GM20431 (cell line): Measurements from ENCODE around the gene GTF3C2.
"Not testable (repeated sequence)": the region's sequence is repeated elsewhere in the genome, so short reads cannot be mapped to it uniquely, and the experiment has no call there.

ENCODE experiments used
- in situ Hi-C: fragments of 300-500 bp; cut with MseI, MboI; formaldehyde crosslinking; loops from one replicate; pipeline ENCODE4 v1.15.0; 2020; ENCODE audit warnings: low sequenced_read_pairs; ENCODE audit not compliant: unreplicated experiment

GTF3C2 gene

DNA sequence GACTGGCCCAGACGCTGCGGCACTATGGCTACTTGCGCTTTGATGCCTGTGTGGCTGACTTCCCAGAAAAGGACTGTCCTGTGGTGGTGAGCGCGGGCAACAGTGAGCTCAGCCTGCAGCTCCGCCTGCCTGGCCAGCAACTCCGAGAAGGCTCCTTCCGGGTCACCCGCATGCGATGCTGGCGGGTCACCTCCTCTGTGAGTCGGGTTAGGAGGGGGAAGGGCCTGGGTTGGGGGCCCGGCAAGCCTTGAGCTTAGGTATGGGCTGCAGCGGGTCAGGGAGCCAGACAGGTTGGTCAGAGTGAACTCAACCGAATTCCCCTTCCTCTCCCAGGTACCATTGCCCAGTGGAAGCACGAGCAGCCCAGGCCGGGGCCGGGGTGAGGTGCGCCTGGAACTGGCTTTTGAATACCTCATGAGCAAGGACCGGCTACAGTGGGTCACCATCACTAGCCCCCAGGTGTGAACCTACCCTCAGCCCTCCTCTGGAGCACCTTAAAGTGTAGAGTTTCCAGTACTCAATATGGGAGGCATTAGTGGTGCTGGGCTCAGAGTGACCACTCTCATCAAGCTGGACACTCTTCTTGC, 19.0 kb upstream of the GTF3C2 start:
- in situ Hi-C loops, result no loop called here

GRCh38 chr2:27373567-27373966, 17.0 kb upstream of the GTF3C2 start:
- in situ Hi-C loops, result no loop called here

GRCh38 chr2:27372937-27373336, 16.4 kb upstream of the GTF3C2 start:
- in situ Hi-C loops, result no loop called here

- in situ Hi-C loops, result no loop called here
These were observed 14.5 kb upstream of the GTF3C2 start for GRCh38 chr2:27370816-27371620.

DNA sequence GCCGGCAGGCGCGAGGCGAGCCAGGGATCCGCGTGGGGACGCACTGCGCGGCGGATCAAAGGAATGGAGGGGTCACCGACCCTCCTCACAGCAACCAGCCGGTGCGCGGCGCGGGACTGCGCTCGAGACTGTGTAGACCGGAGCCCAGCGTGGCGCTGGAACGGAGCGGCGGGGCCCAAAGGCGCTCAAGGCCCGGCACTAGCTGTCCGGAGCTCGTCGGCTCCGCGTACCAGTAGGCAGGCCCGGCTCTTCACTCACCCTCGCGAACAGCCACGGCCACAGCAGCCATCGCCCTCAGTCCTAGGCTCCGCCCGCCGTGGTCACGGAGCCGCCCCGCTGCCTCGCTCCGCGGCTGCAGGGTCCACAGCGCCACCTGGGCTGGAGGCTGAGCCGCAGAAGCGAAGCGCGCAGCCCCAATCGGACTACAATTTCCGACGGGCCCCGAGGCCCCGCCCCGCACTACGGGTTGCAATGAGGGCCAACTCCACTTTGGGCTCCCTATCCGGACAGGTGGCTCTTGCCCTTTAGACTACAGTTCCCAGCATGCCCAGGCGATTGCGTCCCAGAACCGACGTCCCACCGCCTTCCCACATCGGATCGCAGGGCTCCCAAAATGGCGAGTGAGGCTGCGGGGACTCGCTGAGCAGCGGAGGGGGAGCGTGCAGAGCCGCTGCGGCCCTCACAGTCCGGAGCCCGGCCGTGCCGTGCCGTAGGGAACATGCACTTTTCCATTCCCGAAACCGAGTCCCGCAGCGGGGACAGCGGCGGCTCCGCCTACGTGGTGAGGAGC, 13.7 kb upstream of the GTF3C2 start, which contains the start of the genes EIF2B4 and SNX17:
Gene EIF2B4, minus strand, starts transcription at position 313 of the 790 bp plus-strand sequence. Its CDS starts 24 bp downstream, at position 289.
Gene SNX17, plus strand, starts transcription at position 591 of the 790 bp plus-strand sequence. Its CDS starts 128 bp downstream, at position 719.
- in situ Hi-C loops, result no loop called here

DNA sequence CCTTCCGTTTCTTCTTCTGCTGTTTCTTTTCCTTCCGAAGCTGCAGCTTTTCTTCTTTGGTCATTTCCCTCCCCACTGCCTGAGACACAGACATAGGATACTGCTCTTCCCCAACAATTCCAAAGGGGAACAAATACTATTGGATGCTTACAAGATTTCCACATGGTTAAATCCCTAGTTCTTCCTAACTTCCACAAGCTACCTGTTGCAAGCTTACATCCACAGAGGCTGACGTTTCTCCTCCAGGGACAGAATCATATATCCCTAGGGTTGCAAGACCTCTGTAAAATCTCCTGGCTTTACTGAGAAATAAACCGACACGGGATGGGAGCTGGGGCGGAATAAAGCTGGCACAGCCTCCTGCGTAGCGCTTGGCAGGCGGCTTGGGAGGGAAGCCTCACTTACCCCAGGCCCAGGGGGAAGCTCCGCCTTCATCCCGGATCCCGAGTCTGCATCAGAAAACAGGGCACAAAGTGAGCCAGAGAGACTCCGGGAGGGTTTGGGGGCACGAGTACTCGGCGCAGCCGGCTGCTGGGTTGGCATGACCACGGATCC, 13.0 kb upstream of the GTF3C2 start:
- in situ Hi-C loops, result no loop called here

DNA sequence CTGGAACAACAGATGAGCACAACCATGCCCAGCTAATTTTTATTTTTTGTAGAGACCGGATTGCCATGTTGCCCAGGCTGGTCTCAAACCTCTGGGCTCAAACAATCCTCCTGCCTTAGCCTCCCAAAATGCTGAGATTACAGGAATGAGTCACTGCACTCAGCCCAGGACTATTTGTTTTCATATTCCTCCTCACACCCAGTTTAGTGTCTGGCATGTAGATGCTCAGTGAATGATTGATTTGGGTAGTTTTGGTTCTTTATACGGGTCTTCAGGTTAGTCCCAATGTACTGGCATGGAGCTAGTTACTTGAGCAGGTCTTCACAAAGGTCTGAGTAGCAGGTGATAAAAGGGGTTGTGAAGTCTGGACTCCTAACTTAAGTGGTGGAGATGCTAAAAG, 7.4 kb upstream of the GTF3C2 start:
- in situ Hi-C loops, result no loop called here

DNA sequence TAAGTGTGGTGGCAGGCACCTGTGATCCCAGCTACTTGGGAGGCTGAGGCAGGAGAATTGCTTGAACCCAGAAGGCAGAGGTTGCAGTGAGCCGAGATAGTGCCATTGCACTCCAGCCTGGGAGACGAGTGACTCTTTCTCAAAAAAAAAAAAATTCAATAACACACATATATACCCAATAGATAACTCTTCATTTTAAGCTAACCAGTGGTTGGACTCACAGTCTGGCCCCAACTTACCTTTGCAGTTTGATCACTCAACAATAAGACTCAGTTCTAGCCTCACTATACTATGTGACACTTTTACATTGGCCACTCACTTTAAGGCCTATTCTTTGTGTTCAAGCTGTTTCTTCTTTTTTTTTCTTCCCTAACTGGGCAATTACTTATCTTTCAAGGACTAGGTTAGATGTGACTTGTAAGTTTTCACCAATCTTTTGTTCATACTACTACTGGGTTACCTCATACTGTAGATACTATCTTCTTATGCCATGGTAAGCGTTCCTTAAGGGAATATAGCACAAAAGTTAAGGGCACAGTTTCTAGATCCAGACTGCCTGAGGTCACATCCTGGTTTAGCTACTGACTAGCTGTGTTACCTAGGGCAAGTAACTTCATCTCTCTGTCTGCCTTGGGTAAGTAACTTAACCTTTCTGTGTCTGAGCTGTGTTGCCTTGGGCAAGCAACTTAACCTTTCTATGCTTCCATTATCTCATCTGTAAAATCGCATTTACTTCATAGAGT, 6.3 kb upstream of the GTF3C2 start:
- in situ Hi-C loops, result no loop called here

- in situ Hi-C loops, result no loop called here
These were observed 545 bp downstream of the GTF3C2 start for GRCh38 chr2:27356056-27356381.

DNA sequence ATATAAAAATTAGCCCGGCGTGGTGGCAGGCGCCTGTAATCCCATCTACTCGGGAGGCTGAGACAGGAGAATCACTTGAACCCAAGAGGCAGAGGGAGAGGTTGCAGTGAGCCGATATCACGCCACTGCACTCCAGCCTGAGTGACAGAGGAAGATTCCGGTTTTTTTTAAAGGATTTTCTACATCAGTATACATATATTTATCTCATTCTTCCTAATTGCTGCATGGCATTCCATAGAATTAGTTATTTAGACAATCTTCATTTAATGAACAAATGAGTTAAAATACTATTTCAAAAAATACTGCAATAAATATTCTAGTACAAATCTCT, 2.0 kb downstream of the GTF3C2 start:
- in situ Hi-C loops, result no loop called here

DNA sequence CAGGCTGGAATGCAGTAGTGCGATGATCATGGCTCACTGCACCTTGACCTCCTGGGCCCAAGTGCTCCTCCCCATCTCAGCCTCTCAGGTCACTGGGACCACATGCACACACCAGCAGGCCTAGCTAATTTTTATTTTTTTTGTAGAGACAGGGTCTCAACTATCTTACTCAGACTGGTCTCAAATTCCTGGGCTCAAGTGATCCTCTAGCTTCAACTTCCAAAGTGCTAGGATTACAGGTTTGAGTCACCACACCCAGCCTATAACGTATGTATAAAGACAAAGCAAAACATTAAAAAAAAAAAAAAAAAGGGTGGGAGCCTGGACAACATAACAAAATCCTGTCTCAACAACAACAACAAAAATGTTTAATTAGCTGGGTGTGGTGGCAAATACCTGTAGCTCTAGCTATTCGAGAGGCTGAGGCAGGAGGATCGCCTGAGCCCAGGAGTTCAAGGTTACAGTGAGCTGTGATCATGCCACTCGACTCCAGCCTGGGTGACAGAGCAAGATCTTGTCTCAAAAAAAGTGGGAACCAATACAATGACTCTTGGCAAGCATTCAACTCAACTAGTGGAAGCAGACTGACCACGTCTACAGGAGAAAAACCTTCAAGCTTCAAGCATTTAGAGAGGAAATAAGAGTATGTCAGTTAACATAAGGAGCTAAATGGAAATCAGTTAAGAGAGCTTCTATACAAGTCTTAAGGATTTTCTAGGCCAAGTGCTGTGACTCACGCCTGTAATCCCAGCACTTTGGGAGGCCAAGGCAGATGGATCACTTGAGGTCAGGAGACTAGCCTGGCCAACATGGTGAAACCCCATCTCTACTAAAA, 2.6 kb downstream of the GTF3C2 start:
- in situ Hi-C loops, result no loop called here

GRCh38 chr2:27353386-27353761, 3.2 kb downstream of the GTF3C2 start:
- in situ Hi-C loops, result not testable (repeated sequence)

- in situ Hi-C loops, result no loop called here
These were observed 4.6 kb downstream of the GTF3C2 start for GRCh38 chr2:27351802-27352598.

- in situ Hi-C loops, result no loop called here
These were observed 6.4 kb downstream of the GTF3C2 start for GRCh38 chr2:27350106-27350693.

DNA sequence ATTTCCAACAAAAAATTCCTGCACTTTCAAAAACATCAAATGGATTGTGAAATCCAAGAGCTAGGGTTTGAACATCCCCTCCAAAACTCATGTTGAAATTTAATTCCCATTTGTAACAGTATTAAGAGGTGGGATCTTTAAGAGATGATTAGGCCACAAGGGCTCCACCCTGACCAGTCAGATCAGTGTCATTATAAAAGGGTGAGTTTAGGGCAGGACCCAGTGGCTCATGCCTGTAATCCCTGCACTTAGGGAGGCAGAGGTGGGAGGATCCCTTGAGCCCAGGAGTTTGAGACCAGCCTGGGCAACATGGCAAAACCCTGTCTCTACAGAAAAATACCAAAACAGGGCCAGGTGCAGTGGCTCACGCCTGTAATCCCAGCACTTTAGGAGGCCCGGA, 8.9 kb downstream of the GTF3C2 start:
- in situ Hi-C loops, result no loop called here

DNA sequence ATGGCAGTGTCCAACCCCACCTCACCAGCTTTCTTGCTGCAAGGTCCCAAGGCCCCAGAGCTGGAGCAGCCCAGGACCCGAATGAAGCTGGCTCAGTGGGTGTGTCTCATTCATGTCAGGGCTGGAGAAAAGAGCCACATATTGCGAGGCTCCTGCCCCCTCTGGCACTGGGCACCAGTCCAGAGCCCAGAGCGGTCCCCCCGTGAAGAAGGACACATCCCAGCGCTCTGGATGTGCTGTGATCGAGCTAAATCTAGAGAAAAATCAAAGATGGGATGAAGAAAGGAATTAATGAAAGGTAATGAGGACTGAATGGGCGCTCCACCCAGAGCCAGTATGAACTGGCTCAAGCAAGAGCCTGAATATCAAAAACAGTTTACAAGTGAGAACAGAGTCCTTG, 20.4 kb downstream of the GTF3C2 start:
- in situ Hi-C loops, result no loop called here

DNA sequence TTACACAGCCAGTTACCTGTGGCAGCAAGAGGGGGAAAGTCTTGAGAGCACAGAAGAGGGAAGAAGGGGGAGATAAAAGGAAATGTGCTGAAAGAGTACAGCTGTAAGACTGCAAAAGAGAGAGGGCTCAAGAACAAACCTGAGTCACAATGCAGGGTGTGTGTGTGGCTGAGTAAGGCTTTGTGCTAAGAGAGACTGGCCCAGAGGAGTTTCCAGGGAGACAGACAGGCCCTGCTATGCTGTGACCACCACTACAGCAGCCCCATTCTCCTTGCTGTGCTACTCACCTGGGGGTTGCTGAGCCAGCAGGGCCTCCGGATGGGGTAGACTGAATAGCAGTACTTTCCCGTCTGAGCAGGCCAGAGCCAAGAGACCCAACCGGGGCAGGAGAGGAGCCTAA, 21.3 kb downstream of the GTF3C2 start:
- in situ Hi-C loops, result no loop called here

DNA sequence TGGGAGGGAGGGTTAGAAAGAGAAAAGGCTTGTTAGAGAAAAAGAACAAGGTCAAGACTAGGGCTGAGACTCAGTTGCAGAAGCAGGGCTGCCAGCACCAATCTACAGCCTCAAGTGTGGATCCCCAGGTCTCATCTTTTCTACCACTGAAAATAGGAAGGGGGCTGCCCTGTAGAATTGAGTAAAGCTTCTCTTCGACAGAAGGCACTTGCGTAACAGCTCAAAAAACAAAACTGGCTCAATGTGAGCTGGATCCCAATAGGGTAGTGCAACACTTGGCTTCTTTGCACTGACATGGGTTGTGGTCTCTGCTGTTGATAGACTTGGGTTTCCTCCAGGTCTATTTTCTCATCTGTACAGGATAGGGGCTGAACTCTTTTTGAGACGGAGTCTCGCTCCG, 31.8 kb downstream of the GTF3C2 start:
- in situ Hi-C loops, result no loop called here
